HL-60 (cell line): Measurements from ENCODE around the gene BCAR3.

Experiments used
- DNase-seq, 2 experiments: peaks; one replicate each; pipeline ENCODE4 v3.0.0-alpha.2; 2010 to 2020; ENCODE audit warnings: low read depth in 1 of 2, low spot score in 1 of 2
- H3K27ac ChIP-seq: fragments of 250-450 bp; sonication (Bioruptor Pico); replicated peaks from 2 replicates; pipeline ENCODE4 v1.5.1; 2020; ENCODE audit warnings: mild to moderate bottlenecking, moderate library complexity
- H3K27me3 ChIP-seq: fragments of 250-450 bp; sonication (Bioruptor Pico); 2 replicates; pipeline ENCODE4 v1.5.1; 2021; ENCODE audit warnings: mild to moderate bottlenecking, moderate library complexity; ENCODE audit not compliant: insufficient read depth, poor library complexity, severe bottlenecking
- H3K4me3 ChIP-seq: replicated peaks from 2 replicates; pipeline ENCODE4 v1.5.1; 2011; ENCODE audit warnings: mild to moderate bottlenecking, control low read depth, low read length; ENCODE audit not compliant: insufficient read depth
- GABPA ChIP-seq: IDR thresholded peaks from 2 replicates; pipeline ENCODE4 v1.6.1; 2012; ENCODE audit warnings: low read depth
- POLR2AphosphoS5 ChIP-seq: IDR thresholded peaks from 2 replicates; pipeline ENCODE4 v1.6.1; 2012; ENCODE audit warnings: low read depth
- SPI1 ChIP-seq: IDR thresholded peaks from 2 replicates; pipeline ENCODE4 v1.6.1; 2012; ENCODE audit warnings: low read depth, mild to moderate bottlenecking, borderline replicate concordance
- TF ChIP-seq, protein P1 (sequence below): IDR thresholded peaks from 2 replicates; pipeline ENCODE4 v1.6.1; 2012; ENCODE audit warnings: low read depth; ENCODE audit not compliant: insufficient replicate concordance
- TF ChIP-seq, protein P2 (sequence below): IDR thresholded peaks from one replicate; pipeline ENCODE4 v1.5.1; 2011; ENCODE audit warnings: low read length, control low read depth, inconsistent platforms; ENCODE audit not compliant: insufficient read depth

The BCAR3 gene

DNA sequence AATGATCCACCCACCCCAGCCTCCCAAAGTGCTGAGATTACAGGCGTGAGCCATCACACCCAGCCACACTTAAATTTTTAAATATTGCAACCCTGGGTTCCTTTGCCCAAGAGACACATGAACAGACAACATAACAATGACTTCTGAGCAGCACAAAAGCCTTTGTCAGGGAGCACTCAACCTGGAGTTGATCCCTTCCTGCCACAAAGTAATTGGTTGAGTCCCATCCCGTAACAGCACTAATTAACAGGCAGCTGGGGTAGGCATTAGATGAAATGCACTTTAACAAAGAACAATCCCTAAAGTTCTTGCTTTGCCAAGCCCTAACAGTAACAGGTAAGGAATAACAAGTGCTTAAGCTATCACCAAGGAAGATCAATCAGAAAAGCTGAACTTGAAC, 5.9 kb upstream of the BCAR3 start:
- no peak overlapping the region for H3K27ac ChIP-seq
- H3K27me3 ChIP-seq = peaks cover 24% of the 10 kb centered on the region
- DNase-seq = no peak
- TF ChIP-seq GABPA (no peak), SPI1 (no peak), POLR2AphosphoS5 (no peak)
- TF ChIP-seq, protein P1, sequence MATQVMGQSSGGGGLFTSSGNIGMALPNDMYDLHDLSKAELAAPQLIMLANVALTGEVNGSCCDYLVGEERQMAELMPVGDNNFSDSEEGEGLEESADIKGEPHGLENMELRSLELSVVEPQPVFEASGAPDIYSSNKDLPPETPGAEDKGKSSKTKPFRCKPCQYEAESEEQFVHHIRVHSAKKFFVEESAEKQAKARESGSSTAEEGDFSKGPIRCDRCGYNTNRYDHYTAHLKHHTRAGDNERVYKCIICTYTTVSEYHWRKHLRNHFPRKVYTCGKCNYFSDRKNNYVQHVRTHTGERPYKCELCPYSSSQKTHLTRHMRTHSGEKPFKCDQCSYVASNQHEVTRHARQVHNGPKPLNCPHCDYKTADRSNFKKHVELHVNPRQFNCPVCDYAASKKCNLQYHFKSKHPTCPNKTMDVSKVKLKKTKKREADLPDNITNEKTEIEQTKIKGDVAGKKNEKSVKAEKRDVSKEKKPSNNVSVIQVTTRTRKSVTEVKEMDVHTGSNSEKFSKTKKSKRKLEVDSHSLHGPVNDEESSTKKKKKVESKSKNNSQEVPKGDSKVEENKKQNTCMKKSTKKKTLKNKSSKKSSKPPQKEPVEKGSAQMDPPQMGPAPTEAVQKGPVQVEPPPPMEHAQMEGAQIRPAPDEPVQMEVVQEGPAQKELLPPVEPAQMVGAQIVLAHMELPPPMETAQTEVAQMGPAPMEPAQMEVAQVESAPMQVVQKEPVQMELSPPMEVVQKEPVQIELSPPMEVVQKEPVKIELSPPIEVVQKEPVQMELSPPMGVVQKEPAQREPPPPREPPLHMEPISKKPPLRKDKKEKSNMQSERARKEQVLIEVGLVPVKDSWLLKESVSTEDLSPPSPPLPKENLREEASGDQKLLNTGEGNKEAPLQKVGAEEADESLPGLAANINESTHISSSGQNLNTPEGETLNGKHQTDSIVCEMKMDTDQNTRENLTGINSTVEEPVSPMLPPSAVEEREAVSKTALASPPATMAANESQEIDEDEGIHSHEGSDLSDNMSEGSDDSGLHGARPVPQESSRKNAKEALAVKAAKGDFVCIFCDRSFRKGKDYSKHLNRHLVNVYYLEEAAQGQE = no peak
- TF ChIP-seq, protein P2, sequence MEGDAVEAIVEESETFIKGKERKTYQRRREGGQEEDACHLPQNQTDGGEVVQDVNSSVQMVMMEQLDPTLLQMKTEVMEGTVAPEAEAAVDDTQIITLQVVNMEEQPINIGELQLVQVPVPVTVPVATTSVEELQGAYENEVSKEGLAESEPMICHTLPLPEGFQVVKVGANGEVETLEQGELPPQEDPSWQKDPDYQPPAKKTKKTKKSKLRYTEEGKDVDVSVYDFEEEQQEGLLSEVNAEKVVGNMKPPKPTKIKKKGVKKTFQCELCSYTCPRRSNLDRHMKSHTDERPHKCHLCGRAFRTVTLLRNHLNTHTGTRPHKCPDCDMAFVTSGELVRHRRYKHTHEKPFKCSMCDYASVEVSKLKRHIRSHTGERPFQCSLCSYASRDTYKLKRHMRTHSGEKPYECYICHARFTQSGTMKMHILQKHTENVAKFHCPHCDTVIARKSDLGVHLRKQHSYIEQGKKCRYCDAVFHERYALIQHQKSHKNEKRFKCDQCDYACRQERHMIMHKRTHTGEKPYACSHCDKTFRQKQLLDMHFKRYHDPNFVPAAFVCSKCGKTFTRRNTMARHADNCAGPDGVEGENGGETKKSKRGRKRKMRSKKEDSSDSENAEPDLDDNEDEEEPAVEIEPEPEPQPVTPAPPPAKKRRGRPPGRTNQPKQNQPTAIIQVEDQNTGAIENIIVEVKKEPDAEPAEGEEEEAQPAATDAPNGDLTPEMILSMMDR = no peak
- no peak overlapping the region for H3K4me3 ChIP-seq

DNA sequence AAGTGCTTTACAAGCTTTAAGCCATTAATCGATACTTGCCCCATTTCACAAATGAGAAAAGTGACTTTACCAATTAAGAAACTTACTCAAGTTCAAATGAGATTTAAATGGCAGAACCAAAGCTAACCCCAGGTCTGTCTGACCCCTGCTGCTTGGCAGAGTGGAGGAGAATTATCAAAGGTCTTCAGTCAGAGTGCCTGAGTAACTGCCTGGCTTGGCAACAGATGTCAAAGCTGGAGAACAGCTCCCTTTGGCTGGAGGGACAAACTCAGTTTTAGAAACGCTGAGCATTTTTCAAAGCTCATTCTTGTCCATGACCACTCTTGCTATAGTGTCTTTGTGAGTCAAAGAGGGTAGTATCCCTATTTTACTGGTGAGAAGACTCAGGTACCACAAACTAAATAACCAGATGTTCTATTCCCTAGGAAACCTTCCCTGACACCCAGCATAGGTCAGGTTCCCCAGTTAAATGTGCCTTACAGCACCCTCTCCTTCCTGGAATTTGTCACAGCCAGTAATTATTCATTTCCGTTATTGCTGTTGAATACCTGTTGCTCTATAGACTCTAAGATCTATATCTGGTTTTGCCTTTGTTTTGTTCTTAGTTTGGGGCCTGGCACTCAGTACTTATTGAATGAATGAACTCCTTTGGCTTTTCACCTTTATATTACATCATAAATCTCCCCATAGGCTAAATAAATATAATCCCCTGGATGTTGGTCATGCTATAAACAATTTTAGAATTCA, 5.0 kb upstream of the BCAR3 start:
- TF ChIP-seq GABPA (no peak), SPI1 (no peak), POLR2AphosphoS5 (no peak)
- TF ChIP-seq, protein P2 = no peak
- TF ChIP-seq, protein P1 = no peak
- H3K27ac ChIP-seq = no peak overlapping the region
- H3K4me3 ChIP-seq = no peak overlapping the region
- DNase-seq = no peak
- H3K27me3 ChIP-seq = peaks cover 29% of the 10 kb centered on the region

DNA sequence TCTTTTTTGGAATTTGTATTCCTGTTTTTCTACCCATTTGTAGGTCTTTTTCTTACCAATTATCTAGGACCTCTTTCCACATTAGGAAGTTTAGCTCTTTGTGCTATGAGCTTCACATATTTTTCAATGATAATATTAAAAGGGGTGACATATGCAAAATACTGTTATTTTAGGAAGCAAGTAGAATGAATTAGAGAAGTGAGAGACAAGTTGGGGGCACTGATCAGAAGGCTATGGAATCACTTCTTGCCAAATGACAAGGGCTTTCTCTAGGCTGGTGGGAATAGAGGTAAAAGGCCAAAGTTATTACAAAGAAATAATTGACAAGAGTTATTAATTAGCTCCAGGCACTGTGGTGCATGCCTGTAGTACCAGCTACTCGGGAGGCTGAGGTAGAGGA, 4.3 kb upstream of the BCAR3 start:
- Histone ChIP-seq H3K4me3 (no peak overlapping the region), H3K27me3 (peaks cover 33% of the 10 kb centered on the region), H3K27ac (no peak overlapping the region)
- TF ChIP-seq SPI1 (no peak), POLR2AphosphoS5 (no peak), GABPA (no peak)
- TF ChIP-seq, protein P1 = no peak
- TF ChIP-seq, protein P2 = no peak
- no peak for DNase-seq
